Vagina (tissue), 2 donors: ENCODE measurements around the gene ASS1.

Experiments used
- POLR2A ChIP-seq, 2 donors: fragments of 450-650 bp; IDR thresholded peaks; one replicate each; pipeline ENCODE4 v1.6.1; 2017; ENCODE audit warnings: antibody characterized with exemption in 2 of 2, mild to moderate bottlenecking in 2 of 2, moderate library complexity in 2 of 2
- POLR2AphosphoS5 ChIP-seq, 2 donors: sonication (generic); formaldehyde crosslinking; IDR thresholded peaks; one replicate each; pipeline ENCODE4 v1.9.0; 2017; ENCODE audit warnings: antibody characterized with exemption in 2 of 2, mild to moderate bottlenecking in 2 of 2, low read depth in 1 of 2; ENCODE audit not compliant: insufficient read depth in 1 of 2
- TF ChIP-seq, protein P1 (sequence below), 3 experiments: fragments of 450-650 bp in 2 of 3; fragments of 200-600 bp in 1 of 3; sonication (generic) in 1 of 3; IDR thresholded peaks; one replicate each; pipeline ENCODE4 v1.5.1; 2017 to 2019; ENCODE audit warnings: antibody characterized with exemption in 3 of 3, mild to moderate bottlenecking in 2 of 3, moderate library complexity in 2 of 3

DNA sequence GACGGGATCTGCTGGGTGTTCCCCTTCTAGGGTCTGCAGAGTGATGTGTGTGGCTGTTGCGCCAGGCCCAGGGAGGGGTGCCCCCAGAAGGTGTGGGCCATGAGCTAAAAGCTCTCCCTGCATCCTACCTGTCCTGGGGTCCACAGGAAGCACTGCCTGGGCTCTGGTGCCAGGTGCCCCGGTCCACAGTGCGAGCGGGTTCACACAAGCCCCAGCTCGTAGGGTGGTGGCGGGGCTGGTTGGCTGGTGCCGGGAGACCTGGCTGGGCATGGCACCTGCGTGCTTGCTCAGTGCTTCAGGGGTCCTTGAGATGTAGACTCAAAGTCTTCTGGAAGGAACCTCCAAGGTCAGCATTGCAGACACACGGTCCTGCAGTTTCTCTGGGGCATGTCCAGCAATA lies 25.5 kb downstream of the ASS1 start:
- TF ChIP-seq, protein P1, sequence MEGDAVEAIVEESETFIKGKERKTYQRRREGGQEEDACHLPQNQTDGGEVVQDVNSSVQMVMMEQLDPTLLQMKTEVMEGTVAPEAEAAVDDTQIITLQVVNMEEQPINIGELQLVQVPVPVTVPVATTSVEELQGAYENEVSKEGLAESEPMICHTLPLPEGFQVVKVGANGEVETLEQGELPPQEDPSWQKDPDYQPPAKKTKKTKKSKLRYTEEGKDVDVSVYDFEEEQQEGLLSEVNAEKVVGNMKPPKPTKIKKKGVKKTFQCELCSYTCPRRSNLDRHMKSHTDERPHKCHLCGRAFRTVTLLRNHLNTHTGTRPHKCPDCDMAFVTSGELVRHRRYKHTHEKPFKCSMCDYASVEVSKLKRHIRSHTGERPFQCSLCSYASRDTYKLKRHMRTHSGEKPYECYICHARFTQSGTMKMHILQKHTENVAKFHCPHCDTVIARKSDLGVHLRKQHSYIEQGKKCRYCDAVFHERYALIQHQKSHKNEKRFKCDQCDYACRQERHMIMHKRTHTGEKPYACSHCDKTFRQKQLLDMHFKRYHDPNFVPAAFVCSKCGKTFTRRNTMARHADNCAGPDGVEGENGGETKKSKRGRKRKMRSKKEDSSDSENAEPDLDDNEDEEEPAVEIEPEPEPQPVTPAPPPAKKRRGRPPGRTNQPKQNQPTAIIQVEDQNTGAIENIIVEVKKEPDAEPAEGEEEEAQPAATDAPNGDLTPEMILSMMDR (IDR thresholded peaks at IDR 0.05), result no peak
- no peak for TF ChIP-seq POLR2A (IDR thresholded peaks at IDR 0.05)
- TF ChIP-seq POLR2AphosphoS5 (IDR thresholded peaks at IDR 0.05; ENCODE audit: insufficient read depth in 1 of 2, low read depth in 1 of 2), result no peak
